PFSK-1 (cell line): Measurements from ENCODE around the gene CD22.

Experiments used
- FOXP2 ChIP-seq: optimal IDR thresholded peaks from 2 replicates; pipeline ENCODE3; 2011; ENCODE audit warnings: borderline replicate concordance, control low read depth, inconsistent platforms; ENCODE audit not compliant: insufficient read depth; ENCODE audit errors: extremely low read length, extremely low read depth
- POLR2AphosphoS5 ChIP-seq: IDR thresholded peaks from 2 replicates; pipeline ENCODE4 v1.6.1; 2012; ENCODE audit warnings: low read depth, mild to moderate bottlenecking, control low read depth, low read length, moderate library complexity
- TF ChIP-seq, protein P1 (sequence below), 2 experiments: IDR thresholded peaks; 2 replicates each; pipeline versions ENCODE4 v1.6.1 to v1.8.0; 2011 to 2012; ENCODE audit warnings: low read depth in 2 of 2, low read length in 2 of 2, control low read depth in 1 of 2, inconsistent platforms in 1 of 2, mild to moderate bottlenecking in 1 of 2, moderate library complexity in 1 of 2; ENCODE audit not compliant: insufficient read depth in 1 of 2

DNA sequence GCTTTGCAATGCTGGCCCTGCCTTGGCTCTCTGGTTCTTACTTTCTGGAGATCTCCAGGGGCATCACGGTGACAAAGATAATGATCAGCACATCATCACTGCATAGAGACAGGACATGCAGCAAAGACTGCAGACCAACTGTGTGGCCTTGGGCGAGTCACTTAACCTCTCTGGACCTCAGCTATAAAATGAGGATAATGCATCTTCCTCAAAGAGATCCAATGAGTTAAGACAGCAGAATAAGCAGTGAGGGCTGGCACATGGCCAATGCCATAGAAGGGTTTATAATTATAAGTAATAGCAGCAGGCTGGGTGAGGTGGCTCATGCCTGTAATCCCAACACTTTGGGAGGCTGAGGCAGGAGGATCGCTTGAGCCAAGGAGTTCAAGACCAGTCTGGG is 34.7 kb upstream of the CD22 start:
- TF ChIP-seq, protein P1, sequence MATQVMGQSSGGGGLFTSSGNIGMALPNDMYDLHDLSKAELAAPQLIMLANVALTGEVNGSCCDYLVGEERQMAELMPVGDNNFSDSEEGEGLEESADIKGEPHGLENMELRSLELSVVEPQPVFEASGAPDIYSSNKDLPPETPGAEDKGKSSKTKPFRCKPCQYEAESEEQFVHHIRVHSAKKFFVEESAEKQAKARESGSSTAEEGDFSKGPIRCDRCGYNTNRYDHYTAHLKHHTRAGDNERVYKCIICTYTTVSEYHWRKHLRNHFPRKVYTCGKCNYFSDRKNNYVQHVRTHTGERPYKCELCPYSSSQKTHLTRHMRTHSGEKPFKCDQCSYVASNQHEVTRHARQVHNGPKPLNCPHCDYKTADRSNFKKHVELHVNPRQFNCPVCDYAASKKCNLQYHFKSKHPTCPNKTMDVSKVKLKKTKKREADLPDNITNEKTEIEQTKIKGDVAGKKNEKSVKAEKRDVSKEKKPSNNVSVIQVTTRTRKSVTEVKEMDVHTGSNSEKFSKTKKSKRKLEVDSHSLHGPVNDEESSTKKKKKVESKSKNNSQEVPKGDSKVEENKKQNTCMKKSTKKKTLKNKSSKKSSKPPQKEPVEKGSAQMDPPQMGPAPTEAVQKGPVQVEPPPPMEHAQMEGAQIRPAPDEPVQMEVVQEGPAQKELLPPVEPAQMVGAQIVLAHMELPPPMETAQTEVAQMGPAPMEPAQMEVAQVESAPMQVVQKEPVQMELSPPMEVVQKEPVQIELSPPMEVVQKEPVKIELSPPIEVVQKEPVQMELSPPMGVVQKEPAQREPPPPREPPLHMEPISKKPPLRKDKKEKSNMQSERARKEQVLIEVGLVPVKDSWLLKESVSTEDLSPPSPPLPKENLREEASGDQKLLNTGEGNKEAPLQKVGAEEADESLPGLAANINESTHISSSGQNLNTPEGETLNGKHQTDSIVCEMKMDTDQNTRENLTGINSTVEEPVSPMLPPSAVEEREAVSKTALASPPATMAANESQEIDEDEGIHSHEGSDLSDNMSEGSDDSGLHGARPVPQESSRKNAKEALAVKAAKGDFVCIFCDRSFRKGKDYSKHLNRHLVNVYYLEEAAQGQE (IDR thresholded peaks at IDR 0.05; ENCODE audit: insufficient read depth in 1 of 2, low read depth in 2 of 2, low read length in 2 of 2) = no peak
- no peak for TF ChIP-seq POLR2AphosphoS5
- TF ChIP-seq FOXP2 = no peak
